Ishikawa (cell line): ENCODE measurements around the gene MS4A5.

ENCODE experiments used
- EP300 ChIP-seq: IDR thresholded peaks from 2 replicates; pipeline ENCODE4 v1.6.1; 2012; ENCODE audit warnings: borderline replicate concordance
- TAF1 ChIP-seq: IDR thresholded peaks from 2 replicates; pipeline ENCODE4 v1.6.1; 2012; ENCODE audit warnings: low read depth, mild to moderate bottlenecking
- USF1 ChIP-seq: IDR thresholded peaks from 2 replicates; pipeline ENCODE4 v1.6.1; 2012

GRCh38 chr11:60392361-60392760, 37.0 kb upstream of the MS4A5 start:
- TF ChIP-seq EP300 (no peak), USF1 (no peak), TAF1 (no peak)
